Trophoblast cell (in vitro differentiated cells and primary cell): ENCODE data around the gene PATL2.

Experiments
- DNase-seq, 2 donors: peaks; one replicate each; pipeline ENCODE4 v3.0.0-alpha.2; 2016
- H2AFZ ChIP-seq: 2 replicates; pipeline ENCODE4 v1.6.1; 2013; ENCODE audit warnings: low read length, moderate library complexity, mild to moderate bottlenecking; ENCODE audit not compliant: insufficient read depth, poor library complexity
- H2AK5ac ChIP-seq: 2 replicates; pipeline ENCODE4 v1.6.1; 2013; ENCODE audit warnings: mild to moderate bottlenecking, low read length
- H2BK120ac ChIP-seq: 2 replicates; pipeline ENCODE4 v1.6.1; 2013; ENCODE audit warnings: low read length, mild to moderate bottlenecking, moderate library complexity; ENCODE audit not compliant: insufficient read depth, poor library complexity
- H2BK12ac ChIP-seq: 2 replicates; pipeline ENCODE4 v1.6.1; 2013; ENCODE audit warnings: mild to moderate bottlenecking, low read length, moderate library complexity
- H2BK5ac ChIP-seq: 2 replicates; pipeline ENCODE4 v1.6.1; 2013; ENCODE audit warnings: low read length, low read depth, moderate library complexity, mild to moderate bottlenecking; ENCODE audit not compliant: poor library complexity
- H3K14ac ChIP-seq: 2 replicates; pipeline ENCODE4 v1.6.1; 2013; ENCODE audit warnings: mild to moderate bottlenecking, low read length
- H3K18ac ChIP-seq: 2 replicates; pipeline ENCODE4 v1.6.1; 2013; ENCODE audit warnings: mild to moderate bottlenecking, low read length
- H3K23ac ChIP-seq: 2 replicates; pipeline ENCODE4 v1.6.1; 2013; ENCODE audit warnings: low read length
- H3K27ac ChIP-seq: 2 replicates; pipeline ENCODE4 v1.5.1; 2013; ENCODE audit warnings: low read depth, mild to moderate bottlenecking, inconsistent platforms, low read length, moderate library complexity
- H3K27me3 ChIP-seq: 2 replicates; pipeline ENCODE4 v1.6.1; 2013; ENCODE audit warnings: inconsistent platforms, mild to moderate bottlenecking, low read length, moderate library complexity; ENCODE audit not compliant: insufficient read depth
- H3K36me3 ChIP-seq, 2 experiments: 1 replicate in 1 of 2; 2 replicates in 1 of 2; pipeline ENCODE4 v1.6.1; 2013; ENCODE audit warnings: low read length in 2 of 2, mild to moderate bottlenecking in 2 of 2, moderate library complexity in 1 of 2; ENCODE audit not compliant: insufficient read depth in 2 of 2, control insufficient read depth in 1 of 2
- H3K4ac ChIP-seq: 2 replicates; pipeline ENCODE4 v1.6.1; 2013; ENCODE audit warnings: low read depth, mild to moderate bottlenecking, low read length, moderate library complexity
- H3K4me1 ChIP-seq, 2 experiments: 1 replicate in 1 of 2; 2 replicates in 1 of 2; pipeline ENCODE4 v1.6.1; 2013; ENCODE audit warnings: low read length in 2 of 2, mild to moderate bottlenecking in 2 of 2, moderate library complexity in 1 of 2; ENCODE audit not compliant: insufficient read depth in 2 of 2, control insufficient read depth in 1 of 2
- H3K4me2 ChIP-seq: 2 replicates; pipeline ENCODE4 v1.6.1; 2013; ENCODE audit warnings: inconsistent platforms, mild to moderate bottlenecking, low read length, moderate library complexity
- H3K4me3 ChIP-seq: 2 replicates; pipeline ENCODE4 v1.5.1; 2013; ENCODE audit warnings: mild to moderate bottlenecking, low read depth, low read length, inconsistent platforms
- H3K79me1 ChIP-seq: one replicate; pipeline ENCODE4 v1.6.1; 2013; ENCODE audit warnings: low read length
- H3K79me2 ChIP-seq: 2 replicates; pipeline ENCODE4 v1.6.1; 2013; ENCODE audit warnings: low read length, mild to moderate bottlenecking; ENCODE audit not compliant: control insufficient read depth, insufficient read depth, poor library complexity
- H3K9ac ChIP-seq: 2 replicates; pipeline ENCODE4 v1.6.1; 2013; ENCODE audit warnings: mild to moderate bottlenecking, low read length
- H3K9me3 ChIP-seq: 2 replicates; pipeline ENCODE4 v1.6.1; 2013; ENCODE audit warnings: low read depth, mild to moderate bottlenecking, control low read depth, inconsistent platforms, low read length; ENCODE audit not compliant: insufficient read depth
- H4K12ac ChIP-seq: 2 replicates; pipeline ENCODE4 v1.6.1; 2013; ENCODE audit warnings: low read depth, mild to moderate bottlenecking, low read length, moderate library complexity
- H4K8ac ChIP-seq: 2 replicates; pipeline ENCODE4 v1.6.1; 2013; ENCODE audit warnings: low read depth, mild to moderate bottlenecking, low read length, moderate library complexity
- H4K91ac ChIP-seq: one replicate; pipeline ENCODE4 v1.6.1; 2013; ENCODE audit warnings: low read depth, mild to moderate bottlenecking, low read length, moderate library complexity
- WGBS: extraction: QIAGEN DNeasy Blood & Tissue Kit; methylation state at CpG from one replicate; pipeline ENCODE4 v1.1.7; 2013; ENCODE audit warnings: missing lambda C conversion rate; ENCODE audit not compliant: insufficient read length, insufficient coverage; ENCODE audit errors: extremely low coverage; 5-methylcytosine and 5-hydroxymethylcytosine counted together

The PATL2 gene

DNA sequence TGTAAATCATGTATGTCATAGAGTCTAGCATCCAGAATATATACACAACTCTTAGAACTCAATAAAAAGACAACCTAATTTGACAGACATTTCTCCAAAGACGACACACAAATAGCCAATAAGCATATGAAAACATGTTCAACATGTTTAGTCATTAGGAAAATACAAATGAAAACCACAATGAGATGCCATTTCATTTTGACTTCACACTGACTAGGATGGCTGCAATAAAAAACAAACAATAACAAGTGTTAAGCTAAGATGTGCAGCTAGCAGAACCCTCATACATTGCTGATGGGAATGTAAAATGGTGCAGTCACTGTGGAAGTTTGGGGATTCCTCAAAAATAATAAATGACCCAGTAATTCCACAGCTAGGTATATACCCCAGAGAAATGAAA lies 64.1 kb downstream of the PATL2 start:
- no peak overlapping the region for H4K91ac ChIP-seq
- no peaks in the 10 kb centered on the region for H3K4me1 ChIP-seq
- no peak overlapping the region for H3K4ac ChIP-seq
- H3K27ac ChIP-seq, result no peak overlapping the region
- no peak overlapping the region for H3K4me2 ChIP-seq
- no peak overlapping the region for H3K14ac ChIP-seq
- no peak overlapping the region for H4K12ac ChIP-seq
- DNase-seq, result no peak
- H2BK5ac ChIP-seq, result no peak overlapping the region
- no peak overlapping the region for H3K4me3 ChIP-seq
- no peak overlapping the region for H2AFZ ChIP-seq
- no peaks in the 10 kb centered on the region for H3K27me3 ChIP-seq
- H2AK5ac ChIP-seq, result no peak overlapping the region
- no CpG with 5 or more reads among the region's 1 CpG for WGBS
- H3K79me1 ChIP-seq, result no peaks in the 10 kb centered on the region
- H3K79me2 ChIP-seq, result no peaks in the 10 kb centered on the region
- H3K9ac ChIP-seq, result no peak overlapping the region
- H2BK12ac ChIP-seq, result no peak overlapping the region
- H3K36me3 ChIP-seq, result peaks cover 12 to 14% of the 10 kb centered on the region in 2 experiments
- no peak overlapping the region for H4K8ac ChIP-seq
- H2BK120ac ChIP-seq, result no peak overlapping the region
- no peak overlapping the region for H3K23ac ChIP-seq
- H3K18ac ChIP-seq, result no peak overlapping the region
- no peaks in the 10 kb centered on the region for H3K9me3 ChIP-seq

DNA sequence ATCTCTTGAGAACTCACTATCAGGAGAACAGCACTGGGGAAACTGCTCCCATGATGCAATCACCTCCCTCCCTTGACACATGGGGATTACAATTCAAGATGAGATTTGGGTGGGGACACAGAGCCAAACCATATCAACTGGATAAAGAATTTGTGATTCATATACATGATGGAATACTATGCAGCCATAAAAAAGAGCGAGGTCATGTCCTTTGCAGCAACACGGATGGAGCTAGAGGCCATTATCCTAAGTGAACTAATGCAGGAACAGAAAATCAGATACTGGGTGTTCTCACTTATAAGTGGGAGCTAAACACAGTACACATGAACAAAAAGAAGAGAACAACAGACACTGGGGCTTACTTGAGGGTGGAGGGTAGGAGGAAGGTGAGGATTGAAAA lies 64.7 kb downstream of the PATL2 start:
- Histone ChIP-seq H2BK5ac (no peak overlapping the region), H3K27me3 (no peaks in the 10 kb centered on the region), H2BK12ac (no peak overlapping the region), H3K79me2 (no peaks in the 10 kb centered on the region), H3K18ac (no peak overlapping the region), H3K79me1 (no peaks in the 10 kb centered on the region), H3K36me3 (peaks cover 12% of the 10 kb centered on the region in 2 experiments), H3K27ac (no peak overlapping the region), H3K4me1 (no peaks in the 10 kb centered on the region), H2AFZ (no peak overlapping the region), H3K9ac (no peak overlapping the region), H3K4me3 (no peak overlapping the region), H2BK120ac (no peak overlapping the region), H2AK5ac (no peak overlapping the region), H3K14ac (no peak overlapping the region), H3K4me2 (no peak overlapping the region), H4K91ac (no peak overlapping the region), H3K4ac (no peak overlapping the region), H4K12ac (no peak overlapping the region), H3K9me3 (no peaks in the 10 kb centered on the region), H3K23ac (no peak overlapping the region), H4K8ac (no peak overlapping the region)
- no peak for DNase-seq
- no CpG with 5 or more reads among the region's 2 CpGs for WGBS

DNA sequence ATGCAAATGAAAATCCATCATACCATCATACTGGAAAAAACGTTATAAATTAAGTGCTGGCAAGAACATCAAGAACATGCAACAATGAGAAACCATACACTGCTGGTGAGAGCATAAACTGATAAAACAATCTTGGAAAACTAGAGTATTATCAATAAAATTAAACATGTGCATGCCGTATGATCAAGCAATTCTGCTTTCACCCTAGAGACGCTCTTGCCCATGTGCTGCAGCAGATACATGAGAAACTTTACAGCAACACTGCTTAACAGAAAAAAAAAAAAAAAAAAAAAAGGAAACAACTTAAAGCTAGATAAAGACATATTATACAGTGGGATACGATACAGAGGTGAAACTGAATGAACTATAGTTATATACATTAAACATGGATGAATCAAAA lies 69.5 kb downstream of the PATL2 start:
- H3K27ac ChIP-seq, result no peak overlapping the region
- H3K9me3 ChIP-seq, result no peaks in the 10 kb centered on the region
- no peak overlapping the region for H3K4me3 ChIP-seq
- H3K79me2 ChIP-seq, result no peaks in the 10 kb centered on the region
- no peaks in the 10 kb centered on the region for H3K4me1 ChIP-seq
- no peaks in the 10 kb centered on the region for H3K79me1 ChIP-seq
- H2BK5ac ChIP-seq, result no peak overlapping the region
- no peak overlapping the region for H3K4me2 ChIP-seq
- DNase-seq, result no peak
- no peak overlapping the region for H4K12ac ChIP-seq
- H2BK120ac ChIP-seq, result no peak overlapping the region
- H3K27me3 ChIP-seq, result no peaks in the 10 kb centered on the region
- no peak overlapping the region for H3K18ac ChIP-seq
- H3K9ac ChIP-seq, result no peak overlapping the region
- WGBS, result no CpG with 5 or more reads among the region's 4 CpGs
- peaks cover 5 to 9% of the 10 kb centered on the region in 2 experiments for H3K36me3 ChIP-seq
- H2AK5ac ChIP-seq, result no peak overlapping the region
- H3K4ac ChIP-seq, result no peak overlapping the region
- no peak overlapping the region for H3K14ac ChIP-seq
- no peak overlapping the region for H4K91ac ChIP-seq
- no peak overlapping the region for H2AFZ ChIP-seq
- no peak overlapping the region for H2BK12ac ChIP-seq
- no peak overlapping the region for H4K8ac ChIP-seq
- no peak overlapping the region for H3K23ac ChIP-seq

DNA sequence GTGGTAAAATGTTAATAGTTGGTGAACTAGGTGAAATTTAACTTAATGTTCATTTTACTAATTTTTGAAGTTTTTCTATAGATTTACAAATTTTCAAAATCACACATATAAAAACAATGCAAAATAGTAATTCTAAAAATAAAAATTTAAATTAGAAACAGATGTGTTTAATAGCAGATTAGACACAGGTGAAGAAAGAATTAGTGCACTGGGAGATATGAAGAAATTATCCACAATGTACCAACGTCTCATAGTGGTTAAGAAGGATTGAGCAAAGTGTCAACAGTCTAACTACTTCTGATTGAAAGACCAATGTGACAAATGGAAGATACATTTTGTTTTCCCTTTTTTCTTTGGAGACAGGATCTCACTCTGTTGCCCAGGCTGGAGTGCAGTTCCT lies 74.1 kb downstream of the PATL2 start:
- DNase-seq, result no peak
- Histone ChIP-seq H3K4ac (no peak overlapping the region), H3K4me1 (no peaks in the 10 kb centered on the region), H2BK12ac (no peak overlapping the region), H3K18ac (no peak overlapping the region), H4K8ac (no peak overlapping the region), H3K14ac (no peak overlapping the region), H3K4me3 (no peak overlapping the region), H2BK5ac (no peak overlapping the region), H3K23ac (no peak overlapping the region), H2AFZ (no peak overlapping the region), H2BK120ac (no peak overlapping the region), H3K4me2 (no peak overlapping the region), H3K79me1 (no peaks in the 10 kb centered on the region), H3K27me3 (no peaks in the 10 kb centered on the region), H3K79me2 (no peaks in the 10 kb centered on the region), H4K12ac (no peak overlapping the region), H3K9ac (no peak overlapping the region), H3K36me3 (peaks cover 9 to 15% of the 10 kb centered on the region in 2 experiments), H4K91ac (no peak overlapping the region), H2AK5ac (no peak overlapping the region), H3K27ac (no peak overlapping the region), H3K9me3 (no peaks in the 10 kb centered on the region)
- WGBS, result no CpG with 5 or more reads among the region's 1 CpG
